Naive B cell (primary cell): Measurements from ENCODE around the gene KDSR. TPM values are rescaled to one million over a fixed set of nuclear protein-coding genes. Genes with fewer than 3 reads are reported as not detected.

ENCODE experiments used
- ATAC-seq, 2 donors: fragments of 150-1000 bp; cut with Tn5 transposase; 2 replicates each; pipeline ENCODE4 v1.10.0; 2021; ENCODE audit warnings: low read depth in 2 of 2, mild to moderate bottlenecking in 2 of 2, moderate library complexity in 2 of 2
- DNase-seq: peaks from one replicate; pipeline ENCODE4 v3.0.0; 2022
- H3K27ac Mint-ChIP-seq, 6 donors: one replicate each; pipeline ENCODE4 v1.8.0; 2020 to 2022; ENCODE audit warnings: mild to moderate bottlenecking in 6 of 6, mixed read lengths in 6 of 6, moderate library complexity in 5 of 6, inconsistent platforms in 2 of 6
- H3K27me3 Mint-ChIP-seq, 3 donors: one replicate each; pipeline ENCODE4 v1.8.0; 2021 to 2022; ENCODE audit warnings: mixed read lengths in 3 of 3, mild to moderate bottlenecking in 1 of 3
- H3K36me3 Mint-ChIP-seq, 2 donors: one replicate each; pipeline ENCODE4 v1.8.0; 2020 to 2022; ENCODE audit warnings: mixed read lengths in 2 of 2, inconsistent platforms in 1 of 2, mild to moderate bottlenecking in 1 of 2
- H3K4me1 Mint-ChIP-seq, 3 donors: one replicate each; pipeline ENCODE4 v1.8.0; 2020 to 2022; ENCODE audit warnings: mixed read lengths in 3 of 3, inconsistent platforms in 1 of 3, mild to moderate bottlenecking in 1 of 3, moderate library complexity in 1 of 3
- H3K4me3 Mint-ChIP-seq, 8 donors: one replicate each; pipeline ENCODE4 v1.8.0; 2020 to 2022; ENCODE audit warnings: mild to moderate bottlenecking in 8 of 8, mixed read lengths in 8 of 8, moderate library complexity in 8 of 8, inconsistent platforms in 2 of 8
- H3K9me3 Mint-ChIP-seq, 7 donors: one replicate each; pipeline ENCODE4 v1.8.0; 2020 to 2022; ENCODE audit warnings: mixed read lengths in 7 of 7, mild to moderate bottlenecking in 5 of 7, inconsistent platforms in 2 of 7, moderate library complexity in 1 of 7
- polyA plus RNA-seq, 6 donors: library from polyadenylated mRNA; unstranded; fragments of 300-500 nt; fragmentation: Illumina TruSeq; gene quantifications; one replicate each; pipeline ENCODE4 v1.2.3, GENCODE V29; 2021; ENCODE audit warnings: low read depth in 6 of 6

KDSR gene
- polyA plus RNA-seq, 6 donors from 2014 or later: 18.9 to 47.1 (median 38.2) TPM

DNA sequence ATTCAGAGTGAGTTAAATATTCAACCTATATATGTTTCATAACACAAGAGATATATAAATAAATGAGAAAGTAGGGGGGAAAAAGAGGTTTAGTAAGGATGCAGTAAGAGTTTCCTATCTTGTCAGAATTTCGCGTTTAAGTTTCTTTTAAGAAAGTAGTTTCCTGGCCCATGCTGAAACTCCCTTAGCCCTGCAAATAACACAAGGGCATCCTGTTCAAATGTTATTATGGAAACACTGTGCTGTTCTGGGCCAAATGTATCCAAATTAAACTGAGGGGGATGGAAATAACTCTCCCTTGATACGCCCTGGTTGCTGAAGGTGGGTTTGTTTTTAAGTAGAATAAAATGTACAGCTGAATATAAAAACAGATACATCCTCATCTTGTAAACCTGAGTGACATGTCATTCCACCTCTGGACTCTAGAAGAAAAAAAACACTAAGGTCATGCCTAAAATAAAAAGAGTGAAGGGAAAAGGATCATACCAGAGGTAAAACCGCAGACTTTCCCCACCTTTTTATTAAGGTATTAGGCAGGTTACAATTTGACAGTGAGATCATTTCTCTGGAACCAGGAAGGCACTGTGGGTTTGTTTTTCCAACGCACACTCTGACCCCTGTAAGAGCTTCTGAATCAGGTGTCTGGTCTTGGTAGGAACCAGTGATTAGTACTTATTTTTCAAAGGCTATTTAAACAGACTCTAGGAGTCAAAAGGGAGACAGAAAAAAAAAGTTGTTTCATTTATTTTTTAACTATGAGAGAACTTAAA lies 64.2 kb downstream of the KDSR start:
- H3K27ac Mint-ChIP-seq: peak overlapping the region in 4 of 6 donors; percentile 34 to 81 (median 54)
- no peak for ATAC-seq

DNA sequence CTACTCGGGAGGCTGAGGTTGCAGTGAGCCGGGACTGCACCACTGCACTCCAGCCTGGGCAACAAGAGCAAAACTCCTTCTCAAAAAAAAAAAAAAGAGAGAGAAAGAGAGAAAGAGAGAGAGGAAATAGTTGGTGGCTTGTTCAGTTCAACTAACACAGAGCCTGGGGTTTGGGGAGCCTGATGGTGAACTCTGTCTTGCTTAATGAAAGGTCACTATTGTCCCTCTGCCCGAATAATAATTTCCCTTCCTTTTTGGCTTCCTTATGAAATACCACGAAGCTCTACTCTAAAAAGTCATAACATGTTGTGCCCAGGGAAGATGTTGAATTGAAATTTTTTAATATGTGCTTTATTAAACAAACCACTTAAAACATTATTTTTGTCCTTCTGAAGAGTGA lies 64.8 kb downstream of the KDSR start:
- peak overlapping the region; percentile 49 to 81 (median 60) for H3K27ac Mint-ChIP-seq
- ATAC-seq (no peak), DNase-seq (no peak)
- H3K27me3 Mint-ChIP-seq: no peaks in the 10 kb centered on the region
- peaks cover 51 to 86% (median 68%) of the 10 kb centered on the region in 3 donors for H3K4me1 Mint-ChIP-seq
- peak overlapping the region in 4 of 8 donors; percentile 21 to 57 (median 37) for H3K4me3 Mint-ChIP-seq
- H3K36me3 Mint-ChIP-seq: peaks cover 38 to 39% of the 10 kb centered on the region in 2 donors
- H3K9me3 Mint-ChIP-seq: no peaks in the 10 kb centered on the region

More for the DNA sequence above, 64.2 kb downstream of the KDSR start:
- Mint-ChIP-seq H3K36me3 (peaks cover 38 to 39% of the 10 kb centered on the region in 2 donors), H3K4me1 (peaks cover 56 to 92% (median 73%) of the 10 kb centered on the region in 3 donors), H3K27me3 (no peaks in the 10 kb centered on the region), H3K9me3 (no peaks in the 10 kb centered on the region), H3K4me3 (peak overlapping the region in 5 of 8 donors; percentile 0 to 23 (median 17))
- no peak for DNase-seq

- Mint-ChIP-seq H3K27ac (peak overlapping the region in 1 of 6 donors; percentile 63), H3K36me3 (peaks cover 31 to 35% of the 10 kb centered on the region in 2 donors), H3K27me3 (no peaks in the 10 kb centered on the region), H3K4me3 (peak overlapping the region in 1 of 8 donors; percentile 12), H3K4me1 (peaks cover 45 to 82% (median 61%) of the 10 kb centered on the region in 3 donors), H3K9me3 (no peaks in the 10 kb centered on the region)
- DNase-seq: no peak
- ATAC-seq: no peak
Measured at GRCh38 chr18:63301434-63301833, 65.6 kb downstream of the KDSR start.

GRCh38 chr18:63299837-63300745 lies 66.9 kb downstream of the KDSR start:
- no peak for DNase-seq
- H3K27me3 Mint-ChIP-seq: no peaks in the 10 kb centered on the region
- H3K4me1 Mint-ChIP-seq: peaks cover 49 to 85% (median 63%) of the 10 kb centered on the region in 3 donors
- peaks cover 28 to 34% of the 10 kb centered on the region in 2 donors for H3K36me3 Mint-ChIP-seq
- H3K9me3 Mint-ChIP-seq: no peaks in the 10 kb centered on the region
- ATAC-seq: no peak
- peak overlapping the region in 1 of 8 donors; percentile 66 for H3K4me3 Mint-ChIP-seq
- H3K27ac Mint-ChIP-seq: peak overlapping the region; percentile 2 to 86 (median 80)

DNA sequence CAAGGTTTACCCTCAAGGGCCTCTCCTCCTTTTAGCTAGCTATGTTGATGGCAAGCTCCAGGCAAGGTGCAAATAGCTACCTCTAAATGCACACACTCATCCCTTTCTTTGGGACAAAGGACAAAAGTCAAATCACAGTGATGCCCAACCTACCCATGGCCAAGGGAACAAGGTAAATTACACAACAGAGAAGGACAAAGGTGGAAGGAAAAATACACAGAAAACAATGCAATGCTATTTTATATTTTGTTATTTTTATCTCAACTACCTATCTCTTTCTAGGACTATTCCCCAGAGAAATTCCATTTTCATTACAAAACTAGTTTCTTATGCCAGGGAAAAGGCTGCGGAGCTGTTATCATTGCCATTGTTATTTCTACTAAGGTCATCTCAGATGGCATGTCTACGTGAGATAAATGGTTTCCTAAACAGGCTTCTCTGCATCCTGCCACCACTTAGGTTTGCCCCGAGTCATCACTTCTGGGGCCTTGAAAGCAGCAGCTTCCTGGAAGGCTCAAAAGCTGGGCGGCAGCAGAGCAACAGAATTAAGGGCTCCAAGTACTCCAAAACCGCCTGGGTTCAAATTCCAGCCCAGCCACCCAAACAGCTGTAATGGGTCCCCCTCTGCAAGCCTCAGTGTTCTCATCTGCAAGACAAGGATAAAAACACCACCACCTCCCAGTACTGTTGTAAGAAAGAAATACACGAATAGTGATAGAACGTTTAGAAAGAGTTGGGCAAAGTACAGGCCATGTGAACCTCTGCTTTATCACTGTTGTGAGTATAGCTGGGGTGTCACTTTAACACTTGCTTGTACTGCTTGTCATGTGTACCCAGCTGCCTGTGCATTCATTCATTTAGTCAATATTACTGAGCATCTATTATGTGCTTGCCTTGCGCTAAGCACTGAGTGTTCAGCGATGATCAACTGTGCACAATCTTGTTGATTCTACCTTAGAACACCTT lies 68.3 kb downstream of the KDSR start:
- no peaks in the 10 kb centered on the region for H3K27me3 Mint-ChIP-seq
- H3K27ac Mint-ChIP-seq: peak overlapping the region; percentile 34 to 92 (median 78)
- no peak for ATAC-seq
- H3K36me3 Mint-ChIP-seq: peaks cover 28 to 35% of the 10 kb centered on the region in 2 donors
- H3K4me3 Mint-ChIP-seq: peak overlapping the region in 1 of 8 donors; percentile 42
- peaks cover 49 to 72% (median 55%) of the 10 kb centered on the region in 3 donors for H3K4me1 Mint-ChIP-seq
- no peaks in the 10 kb centered on the region for H3K9me3 Mint-ChIP-seq
- no peak for DNase-seq

DNA sequence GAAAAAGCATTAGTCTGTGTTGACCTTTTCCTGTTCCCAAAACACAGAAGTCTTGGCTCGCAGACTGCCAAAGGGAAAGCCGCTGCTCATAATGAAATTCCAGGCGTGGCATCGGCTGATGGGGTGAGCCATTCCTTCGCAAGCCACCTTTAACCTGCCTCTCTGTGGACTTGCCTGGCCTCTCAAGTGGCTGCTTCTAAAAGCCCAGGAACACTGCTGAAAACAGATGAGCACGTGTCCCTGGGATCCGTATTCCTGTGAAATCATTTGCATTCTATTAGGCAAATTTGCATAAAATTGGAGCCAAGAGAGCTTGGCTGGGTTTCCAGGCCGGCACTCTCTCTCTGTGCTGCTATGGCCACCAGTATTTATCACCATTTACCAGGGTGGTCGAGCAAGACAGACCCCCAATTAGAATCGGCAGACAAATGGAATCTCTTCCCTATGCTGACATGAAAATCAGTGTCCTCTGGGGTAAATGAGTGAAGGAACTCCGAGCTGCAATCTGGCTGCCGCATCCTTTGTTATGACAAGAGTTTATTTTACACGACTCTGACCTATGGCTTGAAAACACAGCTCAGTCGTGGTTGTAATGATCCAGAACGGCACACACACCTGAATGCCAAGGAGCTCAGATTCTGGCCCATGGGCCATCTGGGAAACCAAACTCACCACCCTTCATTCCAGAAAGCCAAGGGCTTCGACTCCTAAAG lies 69.2 kb downstream of the KDSR start:
- Mint-ChIP-seq H3K4me3 (no peak overlapping the region), H3K36me3 (peaks cover 28 to 35% of the 10 kb centered on the region in 2 donors)

GRCh38 chr18:63293935-63294334 lies 73.1 kb downstream of the KDSR start:
- peaks cover 17 to 45% (median 26%) of the 10 kb centered on the region in 3 donors for H3K4me1 Mint-ChIP-seq
- peak overlapping the region in 5 of 6 donors; percentile 94 to 98 (median 98) for H3K27ac Mint-ChIP-seq
- ATAC-seq (no peak), DNase-seq (no peak)
- H3K9me3 Mint-ChIP-seq: peaks cover 0 to 3% (median 0%) of the 10 kb centered on the region in 7 donors
- H3K36me3 Mint-ChIP-seq: peaks cover 5 to 24% of the 10 kb centered on the region in 2 donors
- H3K27me3 Mint-ChIP-seq: no peaks in the 10 kb centered on the region
- H3K4me3 Mint-ChIP-seq: peak overlapping the region in 7 of 8 donors; percentile 68 to 92 (median 85)

More for the DNA sequence above, 69.2 kb downstream of the KDSR start:
- Mint-ChIP-seq H3K9me3 (no peaks in the 10 kb centered on the region), H3K27me3 (no peaks in the 10 kb centered on the region), H3K27ac (peak overlapping the region in 5 of 6 donors; percentile 34 to 72 (median 68)), H3K4me1 (peaks cover 48 to 65% (median 51%) of the 10 kb centered on the region in 3 donors)
- ATAC-seq (no peak), DNase-seq (no peak)

- peak; percentile 70 for DNase-seq
- H3K9me3 Mint-ChIP-seq: peaks cover 0 to 3% (median 0%) of the 10 kb centered on the region in 7 donors
- peaks cover 13 to 39% (median 18%) of the 10 kb centered on the region in 3 donors for H3K4me1 Mint-ChIP-seq
- H3K27ac Mint-ChIP-seq: peak overlapping the region in 5 of 6 donors; percentile 94 to 98 (median 98)
- H3K27me3 Mint-ChIP-seq: no peaks in the 10 kb centered on the region
- H3K36me3 Mint-ChIP-seq: peaks cover 0 to 19% of the 10 kb centered on the region in 2 donors
- H3K4me3 Mint-ChIP-seq: peak overlapping the region; percentile 37 to 92 (median 79)
- ATAC-seq: peak; percentile 89
Measured at GRCh38 chr18:63292831-63293683, 73.9 kb downstream of the KDSR start.

GRCh38 chr18:63291278-63291677 lies 75.7 kb downstream of the KDSR start:
- DNase-seq (no peak), ATAC-seq (no peak)
- H3K4me1 Mint-ChIP-seq: peaks cover 11 to 39% (median 13%) of the 10 kb centered on the region in 3 donors
- H3K27ac Mint-ChIP-seq: peak overlapping the region in 5 of 6 donors; percentile 19 to 98 (median 98)
- H3K4me3 Mint-ChIP-seq: peak overlapping the region in 5 of 8 donors; percentile 2 to 89 (median 48)
- H3K36me3 Mint-ChIP-seq: peaks cover 4 to 19% of the 10 kb centered on the region in 2 donors
- H3K27me3 Mint-ChIP-seq: no peaks in the 10 kb centered on the region
- H3K9me3 Mint-ChIP-seq: peaks cover 0 to 3% (median 0%) of the 10 kb centered on the region in 7 donors

- DNase-seq (no peak), ATAC-seq (no peak)
- peak overlapping the region in 5 of 6 donors; percentile 19 to 98 (median 98) for H3K27ac Mint-ChIP-seq
- peaks cover 8 to 19% of the 10 kb centered on the region in 2 donors for H3K36me3 Mint-ChIP-seq
- H3K27me3 Mint-ChIP-seq: no peaks in the 10 kb centered on the region
- H3K4me1 Mint-ChIP-seq: peaks cover 6 to 37% (median 8%) of the 10 kb centered on the region in 3 donors
- H3K4me3 Mint-ChIP-seq: peak overlapping the region in 3 of 8 donors; percentile 17 to 89 (median 48)
- peaks cover 0 to 3% (median 0%) of the 10 kb centered on the region in 7 donors for H3K9me3 Mint-ChIP-seq
Measured at GRCh38 chr18:63290821-63291200, 76.2 kb downstream of the KDSR start.
